Renal cortex interstitium (tissue), 11 donors: ENCODE results near the gene SPATA33. TPM values are rescaled to one million over a fixed set of nuclear protein-coding genes. Genes with fewer than 3 reads are reported as not detected.
"Not testable (repeated sequence)": the region's sequence is repeated elsewhere in the genome, so short reads cannot be mapped to it uniquely, and the experiment has no call there.

Experiments
- DNase-seq, 11 donors: peaks; one replicate each; pipeline ENCODE4 v3.0.0-alpha.2; 2013; ENCODE audit warnings: low read depth in 9 of 11, low spot score in 4 of 11; ENCODE audit errors: extremely low read depth in 1 of 11
- polyA plus RNA-seq, 3 donors: library from polyadenylated mRNA; unstranded; fragments of 120-200 nt; gene quantifications; one replicate each; pipeline ENCODE4 v1.2.1, GENCODE V29; 2013; ENCODE audit not compliant: insufficient read length in 3 of 3

The SPATA33 gene
- polyA plus RNA-seq, 3 donors, result 16.5 to 17.2 (median 16.6) TPM

DNA sequence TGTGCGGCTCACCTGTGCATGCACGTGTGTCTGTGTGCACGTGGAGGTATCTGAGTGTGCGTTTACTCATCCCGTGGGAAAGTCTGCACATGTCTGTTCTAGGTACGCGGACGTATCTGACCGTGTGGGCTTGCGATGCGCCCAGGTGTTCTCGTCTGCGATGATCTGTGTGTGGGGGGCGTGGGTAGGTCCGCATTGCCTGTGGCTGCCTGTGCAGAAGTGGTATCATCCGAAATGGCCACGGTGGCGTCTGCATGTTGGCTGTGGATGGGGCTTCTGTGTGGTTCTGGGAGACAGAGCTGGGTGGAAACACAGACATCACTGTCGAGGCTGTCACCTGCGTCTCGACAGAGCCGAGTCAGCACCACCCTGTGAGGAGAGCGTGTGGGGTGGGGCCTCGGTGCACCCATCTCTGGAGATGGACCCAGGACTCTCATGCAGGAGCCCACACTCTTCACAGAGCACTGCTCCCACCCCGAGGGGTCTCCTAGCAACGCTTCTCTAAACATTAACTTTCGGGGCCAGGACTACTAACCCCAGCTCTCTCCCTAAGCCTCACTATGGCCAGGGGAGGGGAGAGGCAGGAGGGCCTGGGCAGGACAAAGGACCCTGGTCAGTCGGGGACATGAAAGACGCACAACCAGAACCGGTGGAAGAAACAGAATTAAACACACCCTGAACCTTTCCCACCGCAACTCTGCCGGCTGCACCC is 35.8 kb upstream of the SPATA33 start:
- DNase-seq, result peak in 1 of 11 donors; percentile 57

DNA sequence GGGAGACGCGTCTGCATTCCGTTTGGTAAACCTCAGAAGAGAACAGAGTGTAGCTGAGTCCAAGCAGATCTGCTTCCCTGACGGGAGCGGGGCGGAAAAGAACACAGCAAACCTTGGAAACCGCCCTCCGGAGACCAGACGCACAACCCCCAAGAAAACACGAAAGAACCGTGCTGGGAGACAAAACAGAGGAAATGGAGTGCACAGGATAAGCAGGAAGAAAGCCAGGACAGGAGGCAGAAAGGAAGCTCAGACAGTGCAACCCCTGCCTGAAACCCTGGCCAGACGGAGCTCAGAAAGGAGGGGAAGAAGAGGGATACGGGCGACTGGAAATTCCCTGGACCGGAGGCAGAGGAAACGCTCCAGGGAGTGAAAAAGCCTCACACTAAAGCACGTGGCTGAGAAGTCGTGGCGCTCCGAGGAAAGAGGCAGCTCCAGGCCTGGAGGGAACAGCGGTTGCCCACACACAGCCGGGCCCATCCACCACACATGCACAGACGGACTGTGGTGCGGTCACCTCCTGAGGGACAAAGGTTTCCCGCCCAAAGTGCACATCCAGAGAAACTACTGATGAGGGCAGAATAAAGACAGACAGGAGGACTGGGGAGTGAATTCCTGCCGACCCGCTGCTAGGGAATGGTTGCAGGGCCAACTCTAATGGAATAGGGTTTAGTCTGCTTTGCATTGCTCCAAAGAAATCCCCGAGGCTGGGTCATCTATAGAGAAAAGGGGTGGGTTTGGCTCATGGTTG is 34.0 kb upstream of the SPATA33 start:
- no peak for DNase-seq

DNA sequence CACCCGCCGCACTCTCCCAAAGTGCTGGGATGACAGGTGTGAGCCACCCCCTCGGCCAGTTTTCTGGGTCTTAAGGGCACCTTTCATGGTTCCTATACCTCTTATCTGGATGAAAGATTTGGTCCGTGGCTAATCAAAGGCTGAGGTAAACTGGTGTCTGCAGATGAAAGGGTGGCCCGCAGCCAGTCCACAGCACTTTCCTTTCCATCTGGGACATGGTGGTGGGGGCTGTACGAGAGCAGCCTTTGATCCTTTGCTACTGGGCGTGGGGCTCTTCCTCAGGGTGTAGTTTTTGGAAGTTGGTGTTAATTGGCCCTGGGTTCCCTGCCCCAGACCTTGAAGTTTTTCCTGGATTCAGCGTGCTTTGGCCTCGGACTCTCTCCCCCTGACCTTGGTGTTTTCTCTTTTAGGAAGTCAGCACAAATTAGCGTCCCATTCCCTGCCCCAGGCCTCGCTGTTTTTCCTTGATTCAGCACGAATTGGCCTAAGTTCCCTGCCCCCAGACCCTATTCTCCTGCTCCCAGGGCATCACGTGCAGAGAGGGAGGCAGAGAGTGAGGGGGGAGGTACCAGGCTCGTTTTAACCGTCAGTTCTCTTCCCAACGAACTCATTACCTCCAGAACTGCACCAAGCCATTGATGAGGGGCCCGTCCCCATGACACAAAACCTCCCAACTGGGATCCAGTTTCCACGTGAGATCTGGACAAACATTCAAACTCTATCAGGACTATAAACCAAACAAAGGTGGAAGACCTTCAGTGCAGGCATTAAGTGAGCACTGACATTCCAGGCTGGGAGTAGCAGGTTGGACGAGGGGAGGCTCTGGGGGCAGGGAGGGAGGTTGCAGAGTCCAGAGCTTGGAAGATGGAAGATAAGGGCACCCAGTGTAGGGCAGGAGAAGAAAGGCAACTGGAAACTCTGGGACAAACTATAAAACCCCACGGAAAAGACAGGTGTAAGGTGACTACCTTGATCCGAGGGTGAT is 32.6 kb upstream of the SPATA33 start:
- no peak for DNase-seq

DNA sequence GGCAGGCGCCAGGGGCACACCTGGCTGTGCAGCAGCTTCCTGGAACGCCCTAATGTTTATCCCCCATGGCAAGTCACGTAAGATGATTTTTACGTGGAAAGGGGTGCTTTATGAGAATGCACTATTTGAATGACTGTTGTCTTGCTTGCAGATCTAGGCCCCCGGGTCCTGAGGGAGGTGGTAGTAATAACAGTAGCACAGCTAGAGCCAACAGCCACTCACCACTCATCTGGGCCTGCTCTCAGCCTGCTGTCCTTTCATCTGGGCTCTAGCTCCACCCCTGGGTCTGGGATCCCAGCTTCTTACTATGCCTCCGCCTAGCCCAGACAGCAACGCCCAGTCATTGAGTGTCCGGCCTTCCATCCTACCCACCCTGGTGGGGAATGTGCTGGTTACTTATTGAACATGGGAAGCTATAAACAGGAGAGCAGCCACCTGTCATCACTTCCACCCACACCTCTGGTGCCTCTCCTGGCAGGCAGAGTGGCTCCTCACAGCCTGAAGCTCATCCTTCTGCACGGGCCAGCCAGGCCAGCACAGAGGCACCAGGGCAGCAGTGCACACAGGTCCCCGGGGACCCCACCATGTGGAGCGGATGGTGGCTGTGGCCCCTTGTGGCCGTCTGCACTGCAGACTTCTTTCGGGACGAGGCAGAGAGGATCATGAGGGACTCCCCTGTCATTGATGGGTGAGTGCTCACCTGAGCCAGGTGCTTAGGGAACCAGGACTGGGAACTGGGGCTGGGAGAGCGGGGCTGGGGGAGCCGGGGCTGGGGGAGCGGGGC is 27.6 kb upstream of the SPATA33 start:
- no peak for DNase-seq

DNA sequence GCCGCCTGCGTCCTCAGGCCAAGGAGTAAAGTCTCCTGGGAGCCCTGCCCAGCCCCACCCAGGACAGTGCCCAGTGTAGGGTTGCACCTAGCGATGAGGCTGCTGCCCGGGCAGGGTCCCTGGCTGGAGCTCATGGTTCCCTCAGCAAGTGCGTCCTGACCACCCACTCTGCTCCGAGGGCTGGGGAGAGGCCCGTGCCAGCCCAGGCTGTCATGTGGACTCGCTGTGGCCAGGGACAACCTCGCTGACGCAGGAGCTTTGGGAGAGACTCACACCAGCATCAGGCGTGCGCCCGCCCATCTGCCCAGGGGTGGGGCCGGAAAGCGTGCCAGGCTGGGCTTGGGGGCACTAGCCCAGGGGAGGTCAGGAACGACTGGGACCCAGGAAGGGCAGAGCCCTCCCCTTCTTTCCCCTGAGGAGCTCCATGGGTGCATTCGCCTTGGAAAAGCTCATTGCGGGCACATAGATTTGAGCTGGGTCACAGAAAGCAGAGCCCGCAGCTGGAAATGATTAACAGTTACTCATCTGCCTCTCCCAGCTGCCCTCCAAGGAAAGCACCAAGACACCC is 24.5 kb upstream of the SPATA33 start:
- DNase-seq, result no peak

DNA sequence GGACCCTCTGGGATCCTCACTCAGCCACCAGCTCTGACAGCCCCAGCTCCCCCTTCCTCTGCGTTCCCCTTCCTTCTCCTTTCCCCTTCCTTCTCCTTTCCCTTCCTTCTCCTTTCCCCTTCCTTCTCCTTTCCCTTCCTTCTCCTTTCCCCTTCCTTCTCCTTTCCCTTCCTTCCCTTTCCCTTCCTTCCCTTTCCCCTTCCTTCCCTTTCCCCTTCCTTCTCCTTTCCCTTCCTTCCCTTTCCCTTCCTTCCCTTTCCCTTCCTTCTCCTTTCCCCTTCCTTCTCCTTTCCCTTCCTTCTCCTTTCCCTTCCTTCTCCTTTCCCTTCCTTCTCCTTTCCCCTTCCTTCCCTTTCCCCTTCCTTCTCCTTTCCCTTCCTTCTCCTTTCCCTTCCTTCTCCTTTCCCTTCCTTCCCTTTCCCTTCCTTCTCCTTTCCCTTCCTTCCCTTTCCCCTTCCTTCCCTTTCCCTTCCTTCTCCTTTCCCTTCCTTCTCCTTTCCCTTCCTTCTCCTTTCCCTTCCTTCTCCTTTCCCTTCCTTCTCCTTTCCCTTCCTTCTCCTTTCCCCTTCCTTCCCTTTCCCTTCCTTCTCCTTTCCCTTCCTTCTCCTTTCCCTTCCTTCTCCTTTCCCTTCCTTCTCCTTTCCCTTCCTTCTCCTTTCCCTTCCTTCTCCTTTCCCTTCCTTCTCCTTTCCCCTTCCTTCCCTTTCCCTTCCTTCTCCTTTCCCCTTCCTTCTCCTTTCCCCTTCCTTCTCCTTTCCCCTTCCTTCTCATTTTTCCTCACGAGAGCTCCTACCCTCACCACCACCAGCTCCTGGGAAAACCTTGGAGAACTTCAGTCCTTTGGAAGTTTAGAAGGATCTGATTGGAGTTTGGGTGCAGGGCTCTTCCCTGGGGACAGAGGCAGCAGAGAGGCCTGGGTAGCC is 22.9 kb upstream of the SPATA33 start:
- not testable (repeated sequence) for DNase-seq

DNA sequence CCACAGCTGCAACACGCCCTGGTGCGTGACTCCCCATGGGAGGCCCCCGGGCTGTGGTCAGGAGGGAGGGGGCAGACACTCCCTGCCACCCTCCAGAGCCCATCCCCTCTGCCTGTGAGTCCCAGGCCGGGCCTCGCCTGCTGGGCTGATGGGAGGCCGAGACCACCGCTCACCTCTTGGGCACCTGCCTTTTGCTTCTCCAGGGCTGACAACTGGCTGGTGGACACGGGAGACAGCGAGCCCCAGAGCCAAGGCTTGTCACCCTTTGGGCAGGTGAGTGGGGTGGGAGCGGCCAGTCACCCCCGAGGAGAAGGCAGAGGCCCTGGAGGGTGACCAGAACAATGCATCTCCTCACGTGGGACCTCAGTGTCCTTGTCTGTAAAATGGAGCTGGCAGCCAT is 21.0 kb upstream of the SPATA33 start:
- no peak for DNase-seq

DNA sequence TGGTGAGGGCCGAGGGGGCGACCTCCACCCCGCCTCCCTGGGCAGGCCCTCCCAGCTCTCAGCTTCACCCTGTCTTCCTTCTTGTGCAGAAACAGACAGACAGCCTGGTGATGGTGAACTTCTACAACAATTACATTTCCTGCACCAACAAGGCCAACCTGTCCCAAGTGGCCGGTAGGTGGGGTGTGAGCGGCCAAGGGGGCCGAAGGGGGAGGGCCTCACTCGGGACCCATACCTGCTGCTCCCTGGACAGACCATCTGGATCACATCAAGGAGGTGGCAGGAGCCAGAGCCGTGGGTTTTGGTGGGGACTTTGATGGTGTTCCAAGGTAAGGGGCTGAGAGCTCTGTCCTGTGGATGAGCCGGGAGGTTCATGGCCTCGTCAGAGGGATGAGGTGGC is 20.3 kb upstream of the SPATA33 start:
- DNase-seq, result no peak

DNA sequence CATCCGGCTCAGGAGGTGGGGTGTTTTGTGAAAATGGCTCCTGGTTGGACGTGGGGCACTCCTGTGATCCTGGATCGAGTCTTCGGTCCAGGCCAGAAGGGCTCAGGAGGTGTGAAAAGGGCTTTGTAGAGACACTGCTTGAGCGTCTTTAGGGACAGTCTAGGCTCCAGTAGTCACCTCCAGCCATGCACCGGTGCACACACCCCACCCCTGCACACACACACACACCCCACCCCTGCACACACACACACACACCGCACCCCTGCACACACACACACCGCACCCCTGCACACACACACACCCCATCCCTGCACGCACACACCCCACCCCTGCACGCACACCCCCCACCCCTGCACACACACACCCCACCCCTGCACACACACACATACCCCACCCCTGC is 19.2 kb upstream of the SPATA33 start:
- DNase-seq, result no peak

DNA sequence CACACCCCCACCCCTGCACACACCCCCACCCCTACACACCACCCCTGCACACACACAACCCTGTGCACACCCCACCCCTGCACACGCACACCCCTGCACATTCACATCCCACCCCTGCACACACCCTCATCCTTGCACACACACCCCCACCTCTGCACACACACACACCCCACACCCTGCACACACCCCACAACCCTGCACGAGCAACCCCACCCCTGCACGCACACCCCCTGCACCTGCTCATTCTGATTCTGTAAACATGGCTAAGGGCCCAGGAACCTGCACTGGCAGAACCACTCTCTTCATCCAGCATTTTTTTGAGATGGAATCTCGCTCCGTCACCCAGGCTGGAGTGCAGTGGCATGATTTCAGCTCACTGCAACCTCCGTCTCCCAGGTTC is 18.3 kb upstream of the SPATA33 start:
- DNase-seq, result no peak

DNA sequence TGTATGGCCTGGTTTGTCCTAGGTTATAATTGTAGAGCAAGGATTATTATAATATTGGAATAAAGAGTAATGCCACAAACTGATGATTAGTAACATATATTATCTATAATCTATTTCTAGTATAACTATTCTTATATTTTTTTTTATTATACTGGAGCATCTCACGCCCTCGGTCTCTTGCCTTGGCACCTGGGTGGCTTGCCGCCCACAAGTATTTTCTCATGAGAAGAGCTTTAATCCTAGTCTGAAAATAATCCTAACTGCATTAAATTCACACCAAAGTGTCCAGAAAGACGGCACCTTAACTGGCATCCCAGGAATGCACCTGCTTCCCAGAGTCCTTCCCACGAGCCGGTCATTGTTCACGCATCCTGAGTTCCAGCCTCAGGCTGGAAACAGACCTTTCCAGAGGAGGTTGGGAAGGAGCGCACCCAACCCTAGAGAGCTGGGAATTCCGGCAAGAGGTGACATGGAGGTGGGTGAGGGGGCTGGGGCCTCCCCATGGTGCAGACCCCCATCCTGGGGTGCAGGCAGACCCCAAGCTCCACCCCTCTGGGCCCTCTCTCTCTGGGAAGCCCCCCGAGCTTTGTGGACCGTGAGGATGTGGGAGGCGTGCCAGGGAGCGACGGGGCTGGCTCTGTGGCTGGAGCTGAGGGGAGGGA is 16.0 kb upstream of the SPATA33 start:
- no peak for DNase-seq

DNA sequence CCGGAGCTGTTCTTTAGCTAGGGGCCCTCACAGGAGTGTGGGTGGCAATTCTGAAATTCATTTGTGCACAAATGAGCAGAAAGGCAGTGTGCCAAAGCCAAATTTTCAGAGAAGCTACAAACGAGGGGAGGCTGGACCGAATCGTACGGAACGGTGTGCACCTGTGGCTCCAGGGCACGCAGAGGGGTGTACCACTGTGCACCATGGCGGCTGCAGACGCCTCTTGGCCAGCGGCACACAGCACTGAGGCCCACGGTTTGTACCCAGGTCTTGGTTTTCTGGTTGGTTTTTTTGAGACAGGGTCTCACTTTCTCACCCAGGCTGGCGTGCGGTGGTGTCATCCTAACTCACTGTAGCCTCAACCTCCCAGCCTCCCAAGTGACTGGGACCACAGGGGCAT is 15.1 kb upstream of the SPATA33 start:
- no peak for DNase-seq

DNA sequence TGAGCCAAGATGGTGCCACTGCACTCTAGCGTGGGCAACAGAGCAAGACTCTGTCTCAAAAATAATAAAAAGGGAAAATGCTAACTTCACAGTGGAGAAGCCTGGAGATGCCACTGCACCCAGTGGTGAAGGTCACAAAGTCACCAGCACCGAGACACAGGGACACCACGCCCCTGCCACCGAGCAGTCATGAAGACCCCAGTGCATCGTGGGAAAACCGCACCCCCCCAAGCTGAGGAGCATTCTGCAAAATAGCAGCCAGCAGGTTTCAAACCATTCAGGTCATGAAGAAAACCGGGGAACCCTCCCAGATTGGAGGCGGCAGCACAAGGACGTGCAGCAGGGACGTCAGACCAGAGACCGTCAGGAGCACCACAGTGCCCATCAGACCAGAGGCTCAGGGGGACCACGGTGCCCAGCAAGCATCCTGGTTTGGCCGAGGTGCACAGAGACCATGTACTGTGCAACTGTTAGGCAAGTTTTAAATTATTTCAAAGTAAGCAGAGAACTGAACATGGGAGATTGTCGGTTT is 13.8 kb upstream of the SPATA33 start:
- no peak for DNase-seq

DNA sequence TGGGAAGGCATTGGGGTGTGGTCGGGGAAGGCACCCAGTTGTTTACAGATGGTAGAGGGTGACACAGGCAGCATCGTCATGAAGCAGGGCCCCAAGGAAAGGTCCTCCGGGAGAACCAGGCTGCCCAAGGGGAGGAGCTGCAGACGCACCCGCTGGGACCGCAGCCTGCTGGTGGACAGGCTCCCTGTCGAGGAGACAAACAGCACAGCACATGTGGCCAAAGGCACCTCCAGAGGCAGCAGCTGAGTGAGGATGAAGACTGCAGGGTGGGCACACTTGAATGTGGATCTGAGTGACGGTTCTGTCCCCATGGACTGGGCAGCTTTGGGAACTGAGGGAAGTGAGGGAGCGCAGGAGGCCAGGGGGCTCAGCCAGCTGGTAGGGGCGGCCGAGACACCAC is 12.5 kb upstream of the SPATA33 start:
- DNase-seq, result no peak

DNA sequence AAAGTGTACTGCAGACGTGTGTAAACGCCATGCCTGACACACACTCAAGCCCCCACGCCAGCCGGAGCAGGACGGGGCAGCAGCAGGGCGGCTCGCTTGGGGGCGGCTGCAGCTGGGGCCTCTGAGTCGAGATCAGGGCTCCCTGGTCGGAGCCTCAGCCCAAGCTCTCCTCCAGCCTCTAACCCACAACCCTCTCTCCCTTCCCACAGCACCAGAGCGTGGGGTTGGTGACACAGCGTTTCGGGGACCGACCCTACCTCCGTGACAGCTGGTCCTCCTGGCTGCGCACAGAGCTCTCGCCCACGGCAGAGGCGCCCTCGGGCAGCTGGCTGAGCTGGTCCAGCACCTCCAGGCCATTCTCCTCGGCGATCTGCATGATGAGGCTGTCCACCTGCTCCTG is 11.4 kb upstream of the SPATA33 start:
- DNase-seq, result no peak

DNA sequence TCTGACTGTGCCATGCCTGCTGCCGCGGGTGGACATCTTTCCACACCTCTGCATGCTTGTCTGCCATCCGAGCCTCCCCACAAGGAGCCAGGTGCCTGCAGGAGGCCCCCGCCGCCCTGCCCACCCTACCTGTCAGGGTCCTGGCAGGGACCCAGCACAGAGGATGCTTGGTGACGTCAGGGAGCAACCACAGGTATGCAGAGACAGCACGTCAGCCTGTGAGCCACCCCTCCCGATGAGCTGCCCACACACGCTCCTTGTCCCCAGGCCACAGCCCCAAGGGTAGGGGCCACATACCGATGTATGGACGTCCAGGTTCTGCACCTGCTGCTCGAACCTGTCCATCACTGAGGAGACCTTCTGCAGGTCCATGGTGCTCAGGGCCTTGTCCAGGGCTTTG is 10.7 kb upstream of the SPATA33 start:
- DNase-seq, result no peak

DNA sequence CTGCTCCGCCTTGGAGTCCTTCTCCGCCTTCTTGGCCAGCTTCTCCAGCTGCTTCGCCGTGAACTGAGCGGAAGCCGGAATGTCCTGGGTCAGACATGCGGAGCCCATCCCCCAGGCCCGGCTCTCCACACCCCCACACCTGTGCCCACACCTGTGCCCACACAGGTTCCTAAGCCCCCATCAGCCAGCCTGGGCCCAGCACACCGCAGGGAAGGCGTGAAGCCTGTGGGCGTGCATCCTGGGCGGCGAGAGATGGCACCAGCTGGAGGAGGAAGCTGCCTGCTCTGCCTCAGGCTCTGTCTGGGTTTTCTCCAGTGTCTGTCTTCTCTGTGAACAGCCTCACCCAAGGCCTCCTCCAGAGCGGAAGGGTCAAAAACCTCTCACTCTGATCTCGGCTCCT is 6.1 kb upstream of the SPATA33 start:
- no peak for DNase-seq
